Neutrophil (primary cell): ENCODE results near the gene CDK5.

ENCODE experiments used
- H3K27ac ChIP-seq: fragments of 200-600 bp; sonication (generic); 2 replicates; pipeline ENCODE4 v1.5.1; 2016; ENCODE audit warnings: mild to moderate bottlenecking, moderate library complexity
- H3K27me3 ChIP-seq: fragments of 200-600 bp; sonication (generic); 2 replicates; pipeline ENCODE4 v1.6.0; 2016; ENCODE audit warnings: mild to moderate bottlenecking
- H3K36me3 ChIP-seq: fragments of 200-600 bp; sonication (generic); 2 replicates; pipeline ENCODE4 v1.5.1; 2017
- H3K4me1 ChIP-seq, 2 experiments: fragments of 200-600 bp in 1 of 2; sonication (generic) in 1 of 2; 1 replicate in 1 of 2; 2 replicates in 1 of 2; pipeline versions ENCODE4 v1.5.1 to v1.6.1; 2013 to 2016; ENCODE audit warnings: low read depth in 1 of 2, low read length in 1 of 2, mild to moderate bottlenecking in 1 of 2, moderate library complexity in 1 of 2; ENCODE audit not compliant: control insufficient read depth in 1 of 2, insufficient read depth in 1 of 2
- H3K4me3 ChIP-seq, 2 experiments: fragments of 200-600 bp in 1 of 2; sonication (generic) in 1 of 2; 1 replicate in 1 of 2; 2 replicates in 1 of 2; pipeline ENCODE4 v1.5.1; 2013 to 2016; ENCODE audit warnings: low read depth in 1 of 2, low read length in 1 of 2, mild to moderate bottlenecking in 1 of 2, moderate library complexity in 1 of 2
- H3K9me3 ChIP-seq: fragments of 200-600 bp; sonication (generic); 2 replicates; pipeline ENCODE4 v1.5.1; 2016
- TF ChIP-seq, protein P1 (sequence below): fragments of 200-600 bp; sonication (generic); IDR thresholded peaks from 2 replicates; pipeline ENCODE4 v1.5.1; 2016; ENCODE audit warnings: antibody characterized with exemption

The CDK5 gene

DNA sequence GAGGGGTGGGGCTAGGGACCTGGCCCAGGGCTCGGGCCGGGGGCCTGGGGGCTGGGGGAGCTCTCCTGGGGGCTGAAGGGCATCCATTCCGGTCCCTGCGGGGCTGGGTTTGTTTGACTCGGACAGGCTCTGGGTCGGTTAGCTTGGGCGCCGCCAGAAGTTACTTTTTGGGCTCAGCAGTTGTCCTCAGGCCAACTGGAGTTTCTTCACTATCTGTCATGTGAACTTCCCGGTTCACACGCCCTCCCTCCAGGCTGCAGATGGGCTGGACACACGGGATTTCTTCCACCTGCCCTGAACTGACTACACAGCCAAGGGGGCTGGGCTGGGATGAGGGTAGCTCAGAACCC, 5.5 kb upstream of the CDK5 start:
- no peak overlapping the region for H3K27ac ChIP-seq
- peaks cover 44% of the 10 kb centered on the region for H3K36me3 ChIP-seq
- H3K9me3 ChIP-seq: no peaks in the 10 kb centered on the region
- no peaks in the 10 kb centered on the region for H3K27me3 ChIP-seq
- H3K4me1 ChIP-seq: peaks cover 22 to 25% of the 10 kb centered on the region in 2 experiments
- no peak overlapping the region for H3K4me3 ChIP-seq
- TF ChIP-seq, protein P1, sequence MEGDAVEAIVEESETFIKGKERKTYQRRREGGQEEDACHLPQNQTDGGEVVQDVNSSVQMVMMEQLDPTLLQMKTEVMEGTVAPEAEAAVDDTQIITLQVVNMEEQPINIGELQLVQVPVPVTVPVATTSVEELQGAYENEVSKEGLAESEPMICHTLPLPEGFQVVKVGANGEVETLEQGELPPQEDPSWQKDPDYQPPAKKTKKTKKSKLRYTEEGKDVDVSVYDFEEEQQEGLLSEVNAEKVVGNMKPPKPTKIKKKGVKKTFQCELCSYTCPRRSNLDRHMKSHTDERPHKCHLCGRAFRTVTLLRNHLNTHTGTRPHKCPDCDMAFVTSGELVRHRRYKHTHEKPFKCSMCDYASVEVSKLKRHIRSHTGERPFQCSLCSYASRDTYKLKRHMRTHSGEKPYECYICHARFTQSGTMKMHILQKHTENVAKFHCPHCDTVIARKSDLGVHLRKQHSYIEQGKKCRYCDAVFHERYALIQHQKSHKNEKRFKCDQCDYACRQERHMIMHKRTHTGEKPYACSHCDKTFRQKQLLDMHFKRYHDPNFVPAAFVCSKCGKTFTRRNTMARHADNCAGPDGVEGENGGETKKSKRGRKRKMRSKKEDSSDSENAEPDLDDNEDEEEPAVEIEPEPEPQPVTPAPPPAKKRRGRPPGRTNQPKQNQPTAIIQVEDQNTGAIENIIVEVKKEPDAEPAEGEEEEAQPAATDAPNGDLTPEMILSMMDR: no peak

GRCh38 chr7:151062399-151063211, 4.9 kb upstream of the CDK5 start:
- no peak overlapping the region for H3K4me3 ChIP-seq
- no peaks in the 10 kb centered on the region for H3K9me3 ChIP-seq
- H3K27ac ChIP-seq: no peak overlapping the region
- TF ChIP-seq, protein P1: no peak
- no peaks in the 10 kb centered on the region for H3K27me3 ChIP-seq
- H3K36me3 ChIP-seq: peaks cover 38% of the 10 kb centered on the region
- peaks cover 24 to 27% of the 10 kb centered on the region in 2 experiments for H3K4me1 ChIP-seq

DNA sequence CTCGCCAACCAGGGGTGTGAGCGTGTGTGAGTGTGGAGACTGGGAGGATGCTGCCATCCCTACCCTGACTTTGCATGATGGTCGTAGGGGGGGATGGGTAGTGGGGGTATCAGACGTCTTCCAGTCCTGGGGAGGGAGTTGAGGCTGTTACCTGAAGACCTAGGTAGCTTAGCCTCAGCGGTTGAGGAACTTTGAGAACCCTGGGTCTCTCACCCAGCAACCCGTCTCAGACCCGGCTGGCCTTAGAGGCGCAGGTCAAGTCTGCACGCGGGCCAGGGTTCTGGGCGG, 4.4 kb upstream of the CDK5 start:
- no peaks in the 10 kb centered on the region for H3K9me3 ChIP-seq
- TF ChIP-seq, protein P1: no peak
- H3K27me3 ChIP-seq: no peaks in the 10 kb centered on the region
- H3K4me1 ChIP-seq: peaks cover 29 to 33% of the 10 kb centered on the region in 2 experiments
- no peak overlapping the region for H3K4me3 ChIP-seq
- H3K36me3 ChIP-seq: peaks cover 33% of the 10 kb centered on the region
- H3K27ac ChIP-seq: no peak overlapping the region

GRCh38 chr7:151061213-151062110, 3.8 kb upstream of the CDK5 start:
- TF ChIP-seq, protein P1: no peak
- no peak overlapping the region for H3K27ac ChIP-seq

DNA sequence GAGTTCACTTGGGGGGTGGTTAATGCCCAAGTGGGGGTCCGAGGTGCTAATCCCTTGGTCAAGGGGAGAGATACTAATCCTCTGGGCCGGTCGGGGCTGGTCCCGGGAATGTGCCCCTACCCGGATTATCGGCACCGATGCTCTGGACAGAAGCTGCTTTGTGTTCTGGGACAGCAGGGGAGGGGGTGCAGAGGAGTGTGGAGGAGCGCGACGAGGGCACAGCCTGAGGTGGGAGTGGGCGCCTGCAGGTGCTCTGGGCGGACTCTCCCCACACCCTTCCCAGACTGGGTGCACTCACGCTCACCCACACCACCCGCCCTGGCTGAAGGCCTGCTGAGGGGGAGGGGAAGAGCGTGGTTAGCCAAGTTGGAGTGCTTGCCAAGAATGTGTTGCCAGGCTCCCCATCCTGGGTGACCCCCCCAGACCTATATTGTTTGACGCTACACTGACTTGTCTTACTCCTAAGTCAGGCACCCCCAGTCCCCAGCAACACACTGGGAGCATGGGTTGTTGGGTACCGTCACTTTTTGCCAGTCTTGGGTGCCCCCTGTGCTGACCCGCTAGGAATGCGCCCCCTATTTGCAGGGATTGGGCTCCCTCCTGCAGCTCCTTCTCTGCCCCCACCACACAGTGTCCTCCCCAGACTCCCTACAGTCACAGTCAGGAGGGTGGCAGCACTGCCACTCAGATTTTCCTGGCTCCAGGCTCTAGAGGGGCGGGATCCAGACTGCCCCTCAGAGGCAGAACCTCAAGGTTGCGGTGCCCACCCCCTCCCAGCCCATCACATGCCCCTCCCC, 2.9 kb upstream of the CDK5 start:
- peaks cover 32 to 37% of the 10 kb centered on the region in 2 experiments for H3K4me1 ChIP-seq
- peaks cover 18% of the 10 kb centered on the region for H3K36me3 ChIP-seq
- TF ChIP-seq, protein P1: no peak
- peak overlapping the region; percentile 69 to 88 for H3K4me3 ChIP-seq
- H3K27ac ChIP-seq: no peak overlapping the region
- H3K27me3 ChIP-seq: no peaks in the 10 kb centered on the region
- no peaks in the 10 kb centered on the region for H3K9me3 ChIP-seq

More at GRCh38 chr7:151061213-151062110, 3.8 kb upstream of the CDK5 start:
- H3K9me3 ChIP-seq: no peaks in the 10 kb centered on the region
- H3K27me3 ChIP-seq: no peaks in the 10 kb centered on the region
- H3K4me3 ChIP-seq: no peak overlapping the region
- peaks cover 27% of the 10 kb centered on the region for H3K36me3 ChIP-seq
- peaks cover 32 to 37% of the 10 kb centered on the region in 2 experiments for H3K4me1 ChIP-seq
